B cell (primary cell): Measurements from ENCODE around the gene PER1. TPM values are rescaled to one million over a fixed set of nuclear protein-coding genes. Genes with fewer than 3 reads are reported as not detected.

ENCODE experiments used
- ATAC-seq: fragments of 200-7000 bp; cut with Tn5 transposase; one replicate; pipeline ENCODE4 v1.10.0; 2021; ENCODE audit warnings: low read depth, mild to moderate bottlenecking, moderate number of reproducible peaks, moderate library complexity
- CTCF ChIA-PET: fragments of 350-600 bp; sonication (Branson Sonifier 250); formaldehyde crosslinking; loops from one replicate; lab custom pipeline; 2021; ENCODE audit warnings: antibody characterized with exemption, inconsistent platforms; lab: Charles Lee
- POLR2A ChIA-PET: fragments of 350-600 bp; sonication (Branson Sonifier 250); formaldehyde crosslinking; loops from one replicate; lab custom pipeline; 2021; ENCODE audit warnings: antibody characterized with exemption; lab: Charles Lee
- DNase-seq: peaks from one replicate; pipeline ENCODE4 v3.0.0; 2013
- H2AFZ ChIP-seq: 2 replicates; pipeline ENCODE4 v1.6.1; 2012; ENCODE audit warnings: mild to moderate bottlenecking, low read depth, low read length; ENCODE audit not compliant: insufficient read depth, poor library complexity, severe bottlenecking
- H3K27ac ChIP-seq, 2 donors: 1 replicate in 1 of 2; 2 replicates in 1 of 2; pipeline ENCODE4 v1.5.1; 2012 to 2013; ENCODE audit warnings: low read length in 2 of 2, mild to moderate bottlenecking in 2 of 2, moderate library complexity in 1 of 2
- H3K27me3 ChIP-seq, 4 experiments: fragments of 200-600 bp in 1 of 4; sonication (generic) in 1 of 4; replicated peaks in 1 of 4; 1 replicate in 2 of 4; 2 replicates in 2 of 4; pipeline versions ENCODE4 v1.6.1 to v1.7.0; 2013 to 2016; ENCODE audit warnings: low read length in 3 of 4, mild to moderate bottlenecking in 2 of 4, mixed read lengths in 1 of 4, moderate library complexity in 1 of 4; ENCODE audit not compliant: insufficient read depth in 4 of 4, control insufficient read depth in 3 of 4; ENCODE audit errors: control extremely low read depth in 1 of 4
- H3K36me3 ChIP-seq, 2 experiments: replicated peaks in 1 of 2; 1 replicate in 1 of 2; 2 replicates in 1 of 2; pipeline versions ENCODE4 v1.6.1 to v1.7.1; 2013; ENCODE audit warnings: low read length in 1 of 2; ENCODE audit not compliant: insufficient read depth in 2 of 2, control insufficient read depth in 1 of 2; ENCODE audit errors: control extremely low read depth in 1 of 2, extremely low read depth in 1 of 2
- H3K4me1 ChIP-seq, 2 donors: fragments of 200-600 bp in 1 of 2; sonication (generic) in 1 of 2; 1 replicate in 1 of 2; 2 replicates in 1 of 2; pipeline versions ENCODE4 v1.5.1 to v1.6.1; 2013 to 2017; ENCODE audit warnings: low read length in 2 of 2; ENCODE audit not compliant: control insufficient read depth in 2 of 2, insufficient read depth in 2 of 2
- H3K4me2 ChIP-seq: replicated peaks from 2 replicates; pipeline ENCODE3; 2012; ENCODE audit warnings: mild to moderate bottlenecking, low read depth, low read length; ENCODE audit not compliant: poor library complexity, severe bottlenecking
- H3K4me3 ChIP-seq, 5 experiments: fragments of 200-600 bp in 1 of 5; sonication (generic) in 1 of 5; 1 replicate in 3 of 5; 2 replicates in 2 of 5; pipeline versions ENCODE4 v1.5.1 to v1.7.0; 2011 to 2016; ENCODE audit warnings: low read length in 4 of 5, mild to moderate bottlenecking in 4 of 5, low read depth in 2 of 5, control low read depth in 1 of 5, moderate library complexity in 1 of 5; ENCODE audit not compliant: insufficient read depth in 1 of 5; ENCODE audit errors: control extremely low read depth in 1 of 5, extremely low read depth in 1 of 5
- H3K79me2 ChIP-seq: fragments of 200-600 bp; sonication (generic); one replicate; pipeline ENCODE4 v1.6.0; 2016; ENCODE audit warnings: low read length; ENCODE audit not compliant: control insufficient read depth, insufficient read depth
- H3K9ac ChIP-seq: fragments of 200-600 bp; sonication (generic); 2 replicates; pipeline ENCODE4 v1.6.1; 2017; ENCODE audit warnings: mild to moderate bottlenecking, low read length, moderate library complexity
- H3K9me3 ChIP-seq, 3 donors: one replicate each; pipeline versions ENCODE4 v1.6.1 to v1.7.1; 2013; ENCODE audit warnings: low read length in 2 of 3; ENCODE audit not compliant: control insufficient read depth in 2 of 3, insufficient read depth in 1 of 3; ENCODE audit errors: control extremely low read depth in 1 of 3
- H4K20me1 ChIP-seq: 2 replicates; pipeline ENCODE4 v1.6.0; 2012; ENCODE audit warnings: mild to moderate bottlenecking, low read length; ENCODE audit not compliant: insufficient read depth, control insufficient read depth, poor library complexity, severe bottlenecking
- H3K27ac Mint-ChIP-seq: one replicate; pipeline ENCODE4 v1.8.0; 2021; ENCODE audit warnings: mixed read lengths
- H3K27me3 Mint-ChIP-seq: one replicate; pipeline ENCODE4 v1.8.0; 2021; ENCODE audit warnings: mixed read lengths
- H3K4me1 Mint-ChIP-seq: one replicate; pipeline ENCODE4 v1.8.0; 2021; ENCODE audit warnings: mixed read lengths
- H3K4me3 Mint-ChIP-seq: one replicate; pipeline ENCODE4 v1.8.0; 2021; ENCODE audit warnings: mixed read lengths
- H3K9me3 Mint-ChIP-seq: one replicate; pipeline ENCODE4 v1.8.0; 2022; ENCODE audit warnings: mixed read lengths; ENCODE audit not compliant: insufficient read depth
- EZH2 ChIP-seq: IDR thresholded peaks from 2 replicates; pipeline ENCODE4 v1.6.1; 2012; ENCODE audit warnings: borderline replicate concordance, low read depth, mild to moderate bottlenecking, moderate library complexity, low read length; ENCODE audit not compliant: insufficient read depth, poor library complexity, severe bottlenecking
- WGBS: methylation state at CpG from one replicate; pipeline ENCODE4 v1.1.5; 2013; ENCODE audit warnings: missing lambda C conversion rate; ENCODE audit not compliant: insufficient coverage; 5-methylcytosine and 5-hydroxymethylcytosine counted together
- intact Hi-C: fragments of 100-400 bp; cut with micrococcal nuclease; formaldehyde crosslinking; loops from one replicate; pipeline ENCODE4 v1.10.0; 2022
- polyA plus RNA-seq: library from polyadenylated mRNA; depleted of rRNA; stranded (reverse); fragments of >200 nt; gene quantifications from 2 replicates; pipeline ENCODE4 v1.2.3, GENCODE V29; 2012
- total RNA-seq, 2 donors: library from RNA; stranded (reverse); fragments of 120-200 nt in 1 of 2; gene quantifications; 1 replicate in 1 of 2; 2 replicates in 1 of 2; pipeline versions ENCODE4 v1.2.3 to v1.2.4, GENCODE V29; 2013 to 2022
- TF ChIP-seq, protein P1 (sequence below): fragments of 200-600 bp; IDR thresholded peaks from one replicate; pipeline ENCODE4 v1.8.0; 2022; ENCODE audit warnings: antibody characterized with exemption, mild to moderate bottlenecking

Gene PER1
- total and polyA plus RNA-seq, 2 donors (not counting 1 experiment from before 2014, with no cell fraction given), result 120 to 176 TPM

GRCh38 chr17:8162997-8163977 is 11.1 kb upstream of the PER1 start:
- Histone ChIP-seq H3K4me1 (peaks cover 36 to 58% of the 10 kb centered on the region in 2 donors), H3K9ac (peak overlapping the region; percentile 99), H3K9me3 (no peaks in the 10 kb centered on the region), H3K4me2 (peak overlapping the region; percentile 99), H3K27me3 (no peaks in the 10 kb centered on the region), H3K36me3 (peaks cover 0 to 26% of the 10 kb centered on the region in 2 experiments), H3K79me2 (peaks cover 25% of the 10 kb centered on the region), H3K27ac (peak overlapping the region; percentile 94 to 99), H2AFZ (peak overlapping the region; percentile 96), H4K20me1 (peaks cover 4% of the 10 kb centered on the region), H3K4me3 (peak overlapping the region; percentile 43 to 98 (median 94))
- no peak for DNase-seq
- ChIA-PET POLR2A (interaction anchor here (0.6 to 3.6 kb wide), 10 partner anchors 10 to 85 kb away, joined by 3 to 18 read pairs (median 5); partner anchors contain the start of genes BORCS6 and CTC1), CTCF (interaction anchor here (1.1 to 7.7 kb wide), 6 partner anchors 9 to 82 kb away, joined by 3 to 86 read pairs (median 4); no protein-coding TSS in a partner anchor)
- peak; percentile 22 for ATAC-seq
- no peaks in the 10 kb centered on the region for H3K9me3 Mint-ChIP-seq
- H3K4me1 Mint-ChIP-seq, result peaks cover 48% of the 10 kb centered on the region
- intact Hi-C loops, result loop anchor here (1.0 kb wide), 1 partner anchor 10 kb away; no protein-coding TSS in a partner anchor
- WGBS, result 13% methylated on average over 50 of the region's 55 CpGs
- H3K4me3 Mint-ChIP-seq, result peak overlapping the region; percentile 93
- TF ChIP-seq, protein P1, sequence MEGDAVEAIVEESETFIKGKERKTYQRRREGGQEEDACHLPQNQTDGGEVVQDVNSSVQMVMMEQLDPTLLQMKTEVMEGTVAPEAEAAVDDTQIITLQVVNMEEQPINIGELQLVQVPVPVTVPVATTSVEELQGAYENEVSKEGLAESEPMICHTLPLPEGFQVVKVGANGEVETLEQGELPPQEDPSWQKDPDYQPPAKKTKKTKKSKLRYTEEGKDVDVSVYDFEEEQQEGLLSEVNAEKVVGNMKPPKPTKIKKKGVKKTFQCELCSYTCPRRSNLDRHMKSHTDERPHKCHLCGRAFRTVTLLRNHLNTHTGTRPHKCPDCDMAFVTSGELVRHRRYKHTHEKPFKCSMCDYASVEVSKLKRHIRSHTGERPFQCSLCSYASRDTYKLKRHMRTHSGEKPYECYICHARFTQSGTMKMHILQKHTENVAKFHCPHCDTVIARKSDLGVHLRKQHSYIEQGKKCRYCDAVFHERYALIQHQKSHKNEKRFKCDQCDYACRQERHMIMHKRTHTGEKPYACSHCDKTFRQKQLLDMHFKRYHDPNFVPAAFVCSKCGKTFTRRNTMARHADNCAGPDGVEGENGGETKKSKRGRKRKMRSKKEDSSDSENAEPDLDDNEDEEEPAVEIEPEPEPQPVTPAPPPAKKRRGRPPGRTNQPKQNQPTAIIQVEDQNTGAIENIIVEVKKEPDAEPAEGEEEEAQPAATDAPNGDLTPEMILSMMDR, result no peak
- TF ChIP-seq EZH2, result no peak
- no peaks in the 10 kb centered on the region for H3K27me3 Mint-ChIP-seq
- peak overlapping the region; percentile 99 for H3K27ac Mint-ChIP-seq
